Naive thymus-derived CD8-positive, alpha-beta T cell (primary cell): Measurements from ENCODE around the gene COQ10B. TPM values are rescaled to one million over a fixed set of nuclear protein-coding genes. Genes with fewer than 3 reads are reported as not detected.
"Not testable (repeated sequence)": the region's sequence is repeated elsewhere in the genome, so short reads cannot be mapped to it uniquely, and the experiment has no call there.

Experiments used
- ATAC-seq, 2 donors: fragments of 150-1000 bp; cut with Tn5 transposase in 1 of 2; sonication (Bioruptor Pico), chemical (Tn5 transposase) in 1 of 2; 1 replicate in 1 of 2; 2 replicates in 1 of 2; pipeline ENCODE4 v1.10.0; 2021; ENCODE audit warnings: mild to moderate bottlenecking in 2 of 2, moderate library complexity in 2 of 2
- POLR2A ChIA-PET: fragments of 350-600 bp; sonication (Branson Sonifier 250); formaldehyde crosslinking; loops from one replicate; lab custom pipeline; 2021; ENCODE audit warnings: antibody characterized with exemption; lab: Charles Lee
- DNase-seq, 10 donors: peaks; one replicate each; pipeline versions ENCODE4 v3.0.0 to v3.0.0-alpha.2; 2020 to 2022
- H3K27ac Mint-ChIP-seq, 10 donors: one replicate each; pipeline ENCODE4 v1.8.0; 2020 to 2022; ENCODE audit warnings: mild to moderate bottlenecking in 10 of 10, mixed read lengths in 10 of 10, moderate library complexity in 4 of 10, inconsistent platforms in 1 of 10
- H3K27me3 Mint-ChIP-seq, 5 donors: one replicate each; pipeline ENCODE4 v1.8.0; 2021 to 2022; ENCODE audit warnings: mixed read lengths in 5 of 5
- H3K36me3 Mint-ChIP-seq, 3 donors: one replicate each; pipeline ENCODE4 v1.8.0; 2020 to 2022; ENCODE audit warnings: mixed read lengths in 3 of 3, mild to moderate bottlenecking in 2 of 3, inconsistent platforms in 1 of 3
- H3K4me1 Mint-ChIP-seq, 4 donors: one replicate each; pipeline ENCODE4 v1.8.0; 2021 to 2022; ENCODE audit warnings: mixed read lengths in 4 of 4
- H3K4me3 Mint-ChIP-seq, 10 donors: one replicate each; pipeline ENCODE4 v1.8.0; 2020 to 2022; ENCODE audit warnings: mild to moderate bottlenecking in 10 of 10, mixed read lengths in 10 of 10, moderate library complexity in 6 of 10, inconsistent platforms in 1 of 10
- H3K9me3 Mint-ChIP-seq, 9 donors: one replicate each; pipeline ENCODE4 v1.8.0; 2020 to 2022; ENCODE audit warnings: mixed read lengths in 9 of 9, mild to moderate bottlenecking in 3 of 9, inconsistent platforms in 1 of 9, moderate library complexity in 1 of 9
- polyA plus RNA-seq, 3 donors: library from polyadenylated mRNA; unstranded; fragments of 300-500 nt; fragmentation: Illumina TruSeq; gene quantifications; one replicate each; pipeline ENCODE4 v1.2.3, GENCODE V29; 2021
- total RNA-seq, 8 experiments: library from RNA in 2 of 8; stranded (reverse) in 2 of 8; gene quantifications; one replicate each; pipeline ENCODE4 v1.2.3 and lab custom pipeline; 2021 to 2026

The COQ10B gene
- total and polyA plus RNA-seq, 5 experiments from 2014 or later: 30.0 to 43.4 (median 35.1) TPM

- DNase-seq, H3K9me3 Mint-ChIP-seq, H3K27me3 Mint-ChIP-seq, ATAC-seq: not testable (repeated sequence)
- Mint-ChIP-seq H3K27ac (peak overlapping the region in 8 of 10 donors; percentile 26 to 100 (median 83)), H3K4me3 (peak overlapping the region; percentile 92 to 100 (median 99)), H3K4me1 (peaks cover 39 to 78% (median 73%) of the 10 kb centered on the region in 4 donors), H3K36me3 (peaks cover 0 to 30% (median 0%) of the 10 kb centered on the region in 3 donors)
- POLR2A ChIA-PET: interaction anchor here (1.4 to 9.9 kb wide), 3 partner anchors 20 to 83 kb away, joined by 6 to 187 read pairs (median 7); partner anchors contain the start of genes COQ10B, HSPD1, HSPE1 and MOB4
Observed at GRCh38 chr2:197432527-197432926, 20.8 kb upstream of the COQ10B start.

- H3K9me3 Mint-ChIP-seq: no peaks in the 10 kb centered on the region
- peak overlapping the region; percentile 100 for H3K27ac Mint-ChIP-seq
- peak overlapping the region; percentile 92 to 100 (median 99) for H3K4me3 Mint-ChIP-seq
- no peaks in the 10 kb centered on the region for H3K27me3 Mint-ChIP-seq
- DNase-seq: peak in 1 of 10 donors; percentile 10
- POLR2A ChIA-PET: interaction anchor here (0.5 to 9.9 kb wide), 13 partner anchors 9 to 275 kb away, joined by 3 to 187 read pairs (median 7); partner anchors contain the start of genes ANKRD44, COQ10B, HSPD1 and HSPE1
- ATAC-seq: no peak
- peaks cover 0 to 23% (median 0%) of the 10 kb centered on the region in 3 donors for H3K36me3 Mint-ChIP-seq
- peaks cover 38 to 66% (median 63%) of the 10 kb centered on the region in 4 donors for H3K4me1 Mint-ChIP-seq
Observed at GRCh38 chr2:197433780-197434438, 19.4 kb upstream of the COQ10B start.

GRCh38 chr2:197434541-197435513 is 18.5 kb upstream of the COQ10B start, which contains the start of gene SF3B1:
TSS of gene SF3B1 (minus strand) at chr2:197435028. CDS start at chr2:197434999, 29 bp downstream.
- Mint-ChIP-seq H3K36me3 (peaks cover 0 to 14% (median 0%) of the 10 kb centered on the region in 3 donors), H3K27ac (peak within 1 kb of the TSS; percentile 100), H3K9me3 (no peaks in the 10 kb centered on the region), H3K4me3 (peak within 1 kb of the TSS; percentile 92 to 100 (median 99)), H3K4me1 (peaks cover 32 to 57% (median 54%) of the 10 kb centered on the region in 4 donors), H3K27me3 (no peaks in the 10 kb centered on the region)
- ATAC-seq (peak; percentile 92 to 94), DNase-seq (peak; percentile 96 to 99 (median 99))
- POLR2A ChIA-PET: interaction anchor here (0.6 to 9.9 kb wide), 32 partner anchors 9 to 635 kb away, joined by 3 to 187 read pairs (median 3); partner anchors contain the start of genes ANKRD44, COQ10B, GTF3C3 and HSPD1

- ATAC-seq (peak in 1 of 2 donors; percentile 12), DNase-seq (peak in 2 of 10 donors; percentile 19 to 28)
- POLR2A ChIA-PET: interaction anchor here (0.5 to 9.9 kb wide), 19 partner anchors 8 to 322 kb away, joined by 3 to 187 read pairs (median 4); partner anchors contain the start of genes ANKRD44, COQ10B, HSPD1 and HSPE1
- Mint-ChIP-seq H3K36me3 (peaks cover 0 to 8% (median 0%) of the 10 kb centered on the region in 3 donors), H3K4me1 (peaks cover 28 to 49% (median 44%) of the 10 kb centered on the region in 4 donors), H3K27me3 (no peaks in the 10 kb centered on the region), H3K27ac (peak overlapping the region; percentile 100), H3K9me3 (no peaks in the 10 kb centered on the region), H3K4me3 (peak overlapping the region; percentile 92 to 100 (median 99))
Observed at GRCh38 chr2:197435598-197436420, 17.5 kb upstream of the COQ10B start.

- no peaks in the 10 kb centered on the region for H3K27me3 Mint-ChIP-seq
- H3K9me3 Mint-ChIP-seq: no peaks in the 10 kb centered on the region
- H3K27ac Mint-ChIP-seq: peak overlapping the region in 7 of 10 donors; percentile 9 to 91 (median 65)
- no peaks in the 10 kb centered on the region for H3K36me3 Mint-ChIP-seq
- peaks cover 17 to 33% (median 29%) of the 10 kb centered on the region in 4 donors for H3K4me1 Mint-ChIP-seq
- POLR2A ChIA-PET: interaction anchor here (3.7 to 9.9 kb wide), 2 partner anchors 15 to 62 kb away, joined by 54 to 187 read pairs; partner anchors contain the start of genes COQ10B, HSPD1 and HSPE1
- ATAC-seq (no peak), DNase-seq (no peak)
- peak overlapping the region in 3 of 10 donors; percentile 50 to 60 (median 56) for H3K4me3 Mint-ChIP-seq
Observed at GRCh38 chr2:197437380-197437779, 16.0 kb upstream of the COQ10B start.

- Mint-ChIP-seq H3K36me3 (no peaks in the 10 kb centered on the region), H3K9me3 (no peaks in the 10 kb centered on the region), H3K27me3 (peaks cover 0 to 3% (median 0%) of the 10 kb centered on the region in 5 donors), H3K4me1 (no peaks in the 10 kb centered on the region), H3K4me3 (no peak overlapping the region), H3K27ac (no peak overlapping the region)
- POLR2A ChIA-PET: interaction anchor here (0.5 to 2.9 kb wide), 2 partner anchors 7 to 161 kb away, joined by 3 to 11 read pairs; partner anchors contain the start of gene SF3B1
- no peak for ATAC-seq
- no peak for DNase-seq
Observed at GRCh38 chr2:197442857-197443256, 10.5 kb upstream of the COQ10B start.

GRCh38 chr2:197445746-197446145 is 7.6 kb upstream of the COQ10B start:
- Mint-ChIP-seq H3K27me3 (peaks cover 0 to 3% (median 0%) of the 10 kb centered on the region in 5 donors), H3K9me3 (no peaks in the 10 kb centered on the region), H3K4me3 (no peak overlapping the region), H3K4me1 (no peaks in the 10 kb centered on the region), H3K27ac (no peak overlapping the region), H3K36me3 (no peaks in the 10 kb centered on the region)
- POLR2A ChIA-PET: interaction anchor here (0.8 to 2.9 kb wide), 2 partner anchors 10 kb away, joined by 3 to 11 read pairs; partner anchors contain the start of gene SF3B1
- ATAC-seq (no peak), DNase-seq (no peak)

GRCh38 chr2:197446844-197447243 is 6.5 kb upstream of the COQ10B start:
- H3K4me1 Mint-ChIP-seq: peaks cover 0 to 4% (median under 1%) of the 10 kb centered on the region in 4 donors
- H3K27ac Mint-ChIP-seq: no peak overlapping the region
- no peak for DNase-seq
- ATAC-seq: no peak
- no peak overlapping the region for H3K4me3 Mint-ChIP-seq
- H3K27me3 Mint-ChIP-seq: peaks cover 0 to 3% (median 0%) of the 10 kb centered on the region in 5 donors
- POLR2A ChIA-PET: no interaction called here
- no peaks in the 10 kb centered on the region for H3K9me3 Mint-ChIP-seq
- no peaks in the 10 kb centered on the region for H3K36me3 Mint-ChIP-seq

GRCh38 chr2:197450465-197450864 is 2.9 kb upstream of the COQ10B start:
- H3K36me3 Mint-ChIP-seq: no peaks in the 10 kb centered on the region
- no peak for ATAC-seq
- H3K4me1 Mint-ChIP-seq: peaks cover 14 to 29% (median 24%) of the 10 kb centered on the region in 4 donors
- POLR2A ChIA-PET: interaction anchor here (0.9 to 8.3 kb wide), 3 partner anchors 14 to 254 kb away, joined by 3 to 187 read pairs (median 42); partner anchors contain the start of genes HSPD1, HSPE1, MARS2 and SF3B1
- H3K27ac Mint-ChIP-seq: no peak overlapping the region
- no peak overlapping the region for H3K4me3 Mint-ChIP-seq
- no peak for DNase-seq
- peaks cover 0 to under 1% (median 0%) of the 10 kb centered on the region in 5 donors for H3K27me3 Mint-ChIP-seq
- no peaks in the 10 kb centered on the region for H3K9me3 Mint-ChIP-seq

GRCh38 chr2:197450935-197451358 is 2.4 kb upstream of the COQ10B start:
- DNase-seq, H3K27me3 Mint-ChIP-seq, H3K36me3 Mint-ChIP-seq, ATAC-seq, H3K9me3 Mint-ChIP-seq: not testable (repeated sequence)
- POLR2A ChIA-PET: interaction anchor here (0.9 to 8.3 kb wide), 3 partner anchors 14 to 254 kb away, joined by 3 to 187 read pairs (median 42); partner anchors contain the start of genes HSPD1, HSPE1, MARS2 and SF3B1
- Mint-ChIP-seq H3K4me1 (peaks cover 17 to 34% (median 28%) of the 10 kb centered on the region in 4 donors), H3K27ac (peak overlapping the region in 5 of 10 donors; percentile 24 to 84 (median 58)), H3K4me3 (peak overlapping the region in 3 of 10 donors; percentile 22 to 60 (median 39))

- Mint-ChIP-seq H3K9me3 (no peaks in the 10 kb centered on the region), H3K27ac (peak overlapping the region; percentile 100), H3K27me3 (no peaks in the 10 kb centered on the region), H3K4me3 (peak overlapping the region; percentile 98 to 100 (median 100)), H3K4me1 (peaks cover 20 to 49% (median 42%) of the 10 kb centered on the region in 4 donors), H3K36me3 (peaks cover 0 to 3% (median 1%) of the 10 kb centered on the region in 3 donors)
- POLR2A ChIA-PET: interaction anchor here (0.7 to 8.3 kb wide), 8 partner anchors 16 to 667 kb away, joined by 3 to 187 read pairs (median 8); partner anchors contain the start of genes HSPD1, HSPE1, MARS2 and MOB4
- ATAC-seq (no peak), DNase-seq (no peak)
Observed at GRCh38 chr2:197452754-197453122, 614 bp upstream of the COQ10B start.
